GM19025 (cell line): ENCODE data around the gene RFK.
"Not testable (repeated sequence)": the region's sequence is repeated elsewhere in the genome, so short reads cannot be mapped to it uniquely, and the experiment has no call there.

Source experiments
- ATAC-seq: cut with Tn5 transposase; IDR thresholded peaks from one replicate; pipeline ENCODE4 v1.9.1; 2021; ENCODE audit warnings: mild to moderate bottlenecking, low read depth, moderate library complexity; ENCODE audit not compliant: unreplicated experiment

The RFK gene

DNA sequence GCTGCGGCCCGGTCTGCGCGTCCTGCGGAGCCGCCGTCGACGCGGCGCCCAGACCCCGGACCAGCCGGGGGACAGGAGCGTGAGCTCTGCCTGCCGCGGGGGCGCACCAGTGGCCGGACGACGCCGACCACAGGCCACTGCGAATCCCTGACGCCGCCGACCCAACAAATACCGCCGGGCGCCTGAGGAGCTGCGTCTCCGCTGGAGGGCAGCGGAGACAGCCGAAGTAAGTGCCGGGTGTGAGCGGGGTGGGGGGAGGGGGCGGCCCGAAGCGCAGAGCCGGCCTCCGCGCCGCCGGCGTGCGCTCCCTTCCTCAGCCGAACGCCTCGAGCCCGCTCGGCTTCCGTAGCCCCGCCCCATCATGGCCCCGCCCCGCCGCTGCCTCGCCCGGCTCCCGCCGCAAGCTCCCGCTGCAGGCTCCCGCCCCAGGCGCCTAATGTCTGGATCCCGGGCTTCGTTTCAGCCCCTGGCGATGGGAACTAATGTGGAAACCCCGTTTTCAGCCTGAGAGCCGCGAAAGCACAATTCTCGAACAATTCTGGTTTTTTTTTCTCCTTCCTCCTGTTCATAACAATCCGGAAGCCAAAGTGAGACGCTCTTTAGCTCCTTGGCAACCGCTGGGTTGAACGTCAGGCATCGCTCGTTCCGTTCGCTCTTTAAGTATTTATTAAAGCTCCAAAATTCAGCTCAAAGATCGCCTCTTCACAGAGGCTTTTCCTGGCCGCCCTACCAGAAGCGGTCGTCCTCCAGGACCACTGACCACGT, at the start of gene RFK:
TSS of gene RFK (minus strand) at position 232 of the 765 bp plus-strand sequence. CDS start 255 bp downstream, outside the sequence.
- ATAC-seq, result peak; percentile 58

DNA sequence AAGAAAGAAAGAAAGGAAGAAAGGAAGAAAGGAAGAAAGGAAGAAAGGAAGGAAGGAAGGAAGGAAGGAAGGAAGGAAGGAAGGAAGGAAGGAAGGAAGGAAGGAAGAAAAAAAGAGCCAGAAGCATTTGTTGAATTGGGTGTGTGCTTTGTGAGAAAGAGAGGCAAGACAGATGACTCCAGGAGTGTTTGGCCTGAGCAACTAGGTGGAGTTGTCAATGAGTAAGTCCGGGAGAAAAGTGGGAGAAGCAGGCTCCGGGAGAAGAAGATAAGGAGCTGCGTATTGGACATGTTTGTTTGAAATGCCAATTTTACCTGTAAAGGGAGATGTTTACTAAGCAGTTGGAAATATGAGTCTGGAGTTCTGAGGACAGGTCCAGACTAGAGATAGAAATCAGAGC, 49.7 kb upstream of the RFK start:
- ATAC-seq, result no peak

DNA sequence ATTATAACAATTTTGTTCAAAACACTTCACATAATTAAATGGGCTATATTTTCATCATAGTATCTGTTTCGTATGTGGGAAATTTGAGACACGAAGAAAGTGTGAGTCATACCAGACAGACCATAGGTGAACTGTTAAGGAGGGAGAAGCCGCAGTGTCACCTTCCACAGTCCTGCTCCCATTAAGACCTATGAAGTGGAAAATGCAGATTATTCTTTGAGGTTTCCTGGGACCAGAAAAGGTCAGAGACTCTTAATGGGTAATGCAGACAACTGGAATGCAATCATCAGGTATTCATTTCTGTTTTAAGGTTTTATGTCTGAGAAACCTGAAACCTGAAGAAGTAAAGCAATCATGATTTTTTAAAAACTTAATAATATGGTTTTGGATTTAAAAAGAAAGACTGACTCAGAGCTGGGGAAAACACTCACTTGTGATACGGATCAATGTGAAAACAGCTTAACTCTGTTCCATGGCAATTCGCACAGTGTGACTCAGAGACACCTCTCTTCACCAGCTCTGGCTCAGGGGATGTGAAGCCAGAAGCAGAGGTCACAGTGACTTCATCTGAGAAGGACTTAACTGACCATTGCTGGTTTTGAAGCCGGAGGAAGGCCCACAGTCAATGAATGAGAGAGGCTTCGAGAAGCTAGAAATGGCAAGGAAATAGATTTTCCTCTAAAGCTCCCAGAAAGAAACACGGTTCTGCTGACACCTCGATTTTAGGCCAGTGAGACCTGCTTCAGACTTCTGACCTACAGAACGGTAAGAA, 47.5 kb upstream of the RFK start:
- ATAC-seq, result peak; percentile 50

DNA sequence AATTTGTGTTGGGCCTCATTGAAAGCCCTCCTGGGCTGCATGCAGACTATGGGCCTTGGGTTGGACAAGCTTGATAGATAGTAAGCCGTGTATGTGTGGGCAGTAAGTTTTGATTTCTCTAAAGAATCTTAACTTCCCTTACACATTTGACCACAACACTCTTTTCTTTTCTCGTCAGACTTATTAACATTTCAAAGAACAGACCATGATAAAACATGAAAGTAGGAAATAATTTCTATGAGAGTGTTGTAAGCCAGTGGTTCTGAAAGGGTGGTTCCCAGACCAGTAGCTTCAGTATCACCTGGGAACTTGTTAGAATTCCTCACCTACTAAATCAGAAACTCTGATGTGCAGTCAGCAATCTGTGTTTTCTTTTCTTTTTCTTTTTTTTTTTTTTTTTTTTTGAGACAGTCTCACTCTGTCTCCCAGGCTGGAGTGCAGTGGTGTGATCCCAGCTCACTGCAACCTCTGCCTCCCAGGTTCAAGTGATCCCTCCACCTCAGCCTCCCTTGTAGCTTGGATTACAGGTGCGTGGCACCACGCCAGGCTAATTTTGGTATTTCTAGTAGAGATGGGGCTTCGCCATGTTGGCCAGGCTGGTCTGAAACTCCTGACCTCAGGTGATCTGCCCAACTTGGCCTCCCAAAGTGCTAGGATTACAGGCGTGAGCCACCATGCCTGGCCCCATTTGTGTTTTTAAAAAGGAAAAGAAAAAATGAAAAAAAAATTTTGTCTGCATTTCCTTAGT, 44.8 kb upstream of the RFK start:
- ATAC-seq, result peak; percentile 65

DNA sequence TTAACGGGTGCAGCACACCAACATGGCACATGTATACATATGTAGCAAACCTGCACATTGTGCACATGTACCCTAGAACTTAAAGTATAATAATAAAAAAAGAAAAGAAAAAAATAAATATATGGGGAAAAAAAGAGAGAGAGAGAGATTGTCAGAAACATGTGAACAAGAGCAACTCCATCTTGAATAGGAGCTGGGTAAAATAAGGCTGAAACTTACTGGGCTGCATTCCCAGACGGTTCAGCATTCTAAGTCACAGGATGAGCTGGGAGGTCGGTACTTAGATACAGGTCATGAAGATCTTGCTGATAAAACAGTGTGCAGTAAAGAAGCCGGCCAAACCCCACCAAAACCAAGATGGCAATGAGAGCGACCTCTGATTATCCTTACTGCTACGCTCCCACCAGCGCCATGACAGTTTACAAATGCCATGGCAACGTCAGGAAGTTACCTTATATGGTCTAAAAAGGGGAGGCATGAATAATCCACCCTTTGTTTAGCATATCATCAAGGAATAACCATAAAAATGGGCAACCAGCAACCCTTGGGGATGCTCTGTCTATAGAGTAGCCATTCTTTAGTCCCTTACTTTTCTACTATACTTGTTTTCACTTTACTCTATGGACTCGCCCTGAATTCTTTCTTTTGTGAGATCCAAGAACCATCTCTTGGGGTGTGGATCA, 42.9 kb upstream of the RFK start:
- not testable (repeated sequence) for ATAC-seq

DNA sequence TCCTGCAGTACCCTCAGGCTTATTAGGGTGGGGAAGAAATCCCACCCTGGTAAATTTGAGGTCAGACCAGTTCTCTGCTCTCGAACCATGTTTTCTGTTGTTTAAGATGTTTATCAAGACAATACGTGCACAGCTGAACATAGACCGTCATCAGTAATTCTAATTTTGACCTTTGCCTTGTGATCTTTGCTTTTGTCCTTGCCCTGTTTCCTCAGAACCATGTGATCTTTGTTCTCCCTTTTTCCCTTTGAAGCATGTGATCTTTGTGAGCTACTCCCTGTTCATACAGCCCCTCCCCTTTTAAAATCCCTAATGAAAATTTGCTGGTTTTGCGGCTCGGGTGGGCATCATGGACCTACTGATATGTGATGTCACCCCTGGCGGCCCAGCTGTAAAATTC, 40.7 kb upstream of the RFK start:
- not testable (repeated sequence) for ATAC-seq

DNA sequence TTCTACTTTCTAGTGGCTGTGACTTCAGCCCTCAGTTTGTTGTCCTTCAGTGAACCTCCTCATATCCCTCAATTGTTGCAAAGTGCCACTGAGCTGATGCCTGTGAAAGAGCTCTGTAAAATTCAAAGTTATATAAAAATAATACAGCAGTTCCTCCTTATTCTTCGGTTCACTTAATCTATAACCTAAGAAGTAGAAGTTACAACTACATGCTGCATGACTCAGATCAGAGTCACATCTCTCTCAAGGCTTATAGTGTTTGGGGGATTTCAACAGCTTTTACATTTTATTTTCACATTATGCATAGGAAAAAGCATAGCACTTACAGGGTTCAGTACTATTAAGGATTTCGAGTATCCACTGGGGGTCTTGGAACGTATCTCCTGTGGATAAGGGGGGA, 39.6 kb upstream of the RFK start:
- ATAC-seq, result no peak

DNA sequence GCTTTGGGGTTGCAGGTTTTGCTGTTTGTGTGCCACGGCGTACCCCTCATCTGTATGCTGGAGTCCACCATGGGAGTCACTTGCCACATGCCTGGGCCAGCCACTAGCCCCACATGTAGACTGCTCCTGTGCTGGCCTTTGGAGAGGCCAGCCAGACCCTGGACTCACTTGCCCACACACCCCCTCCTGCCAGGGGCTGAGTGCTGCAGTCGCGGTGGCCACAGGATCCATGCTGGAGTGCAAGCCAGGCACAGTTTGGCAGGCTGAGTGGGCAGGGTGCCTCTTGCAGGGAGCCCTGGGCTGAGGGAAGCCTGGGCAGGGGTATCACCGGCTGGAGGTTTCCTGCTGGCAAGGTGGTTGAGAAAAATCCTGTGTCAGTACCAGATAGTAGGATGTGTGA, 39.2 kb upstream of the RFK start:
- no peak for ATAC-seq

DNA sequence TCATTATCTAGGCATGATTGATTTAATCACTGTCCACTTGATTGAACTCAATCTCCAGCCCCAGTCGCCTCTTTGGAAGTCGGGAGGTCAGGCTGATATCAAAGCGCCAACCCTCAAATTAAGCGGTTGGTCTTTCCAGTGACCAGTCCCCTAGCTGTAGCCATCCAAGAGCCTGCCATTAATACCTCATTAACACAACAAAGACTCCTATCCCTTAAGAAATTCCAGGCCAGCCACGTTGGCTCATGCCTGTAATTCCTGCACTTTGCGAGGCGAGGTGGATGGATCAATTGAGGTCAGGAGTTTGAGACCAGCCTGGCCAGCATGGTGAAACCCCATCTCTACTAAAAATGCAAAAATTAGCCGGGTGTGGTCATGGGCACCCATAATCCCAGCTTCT, 37.4 kb upstream of the RFK start:
- ATAC-seq, result no peak

DNA sequence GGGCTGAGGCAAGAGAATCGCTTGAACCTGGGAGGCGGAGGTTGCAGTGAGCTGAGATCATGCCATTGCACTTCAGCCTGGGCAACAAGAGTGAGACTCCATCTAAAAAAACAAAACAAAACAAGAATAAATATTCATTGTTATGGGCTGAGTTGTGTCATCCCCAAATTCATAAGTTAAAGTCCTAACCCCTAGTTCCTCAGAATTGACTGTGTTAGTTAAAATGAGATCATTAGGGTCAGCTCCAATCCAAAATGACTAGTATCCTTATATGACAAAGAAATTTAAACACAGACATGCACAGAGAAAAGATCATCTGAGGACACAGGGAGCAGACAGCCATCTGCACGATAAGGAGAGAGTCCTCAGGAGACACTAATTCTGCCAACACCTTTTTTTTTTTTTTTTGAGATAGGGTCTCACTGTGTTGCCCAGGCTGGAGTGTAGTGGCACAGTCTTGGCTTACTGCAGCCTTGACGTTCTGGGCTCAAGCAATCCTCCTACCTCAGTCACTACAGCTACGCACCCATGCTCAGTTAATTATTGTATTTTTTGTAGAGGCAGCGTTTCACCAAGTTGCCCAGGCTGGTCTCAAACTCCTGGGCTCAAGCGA, 32.7 kb upstream of the RFK start:
- ATAC-seq, result no peak

DNA sequence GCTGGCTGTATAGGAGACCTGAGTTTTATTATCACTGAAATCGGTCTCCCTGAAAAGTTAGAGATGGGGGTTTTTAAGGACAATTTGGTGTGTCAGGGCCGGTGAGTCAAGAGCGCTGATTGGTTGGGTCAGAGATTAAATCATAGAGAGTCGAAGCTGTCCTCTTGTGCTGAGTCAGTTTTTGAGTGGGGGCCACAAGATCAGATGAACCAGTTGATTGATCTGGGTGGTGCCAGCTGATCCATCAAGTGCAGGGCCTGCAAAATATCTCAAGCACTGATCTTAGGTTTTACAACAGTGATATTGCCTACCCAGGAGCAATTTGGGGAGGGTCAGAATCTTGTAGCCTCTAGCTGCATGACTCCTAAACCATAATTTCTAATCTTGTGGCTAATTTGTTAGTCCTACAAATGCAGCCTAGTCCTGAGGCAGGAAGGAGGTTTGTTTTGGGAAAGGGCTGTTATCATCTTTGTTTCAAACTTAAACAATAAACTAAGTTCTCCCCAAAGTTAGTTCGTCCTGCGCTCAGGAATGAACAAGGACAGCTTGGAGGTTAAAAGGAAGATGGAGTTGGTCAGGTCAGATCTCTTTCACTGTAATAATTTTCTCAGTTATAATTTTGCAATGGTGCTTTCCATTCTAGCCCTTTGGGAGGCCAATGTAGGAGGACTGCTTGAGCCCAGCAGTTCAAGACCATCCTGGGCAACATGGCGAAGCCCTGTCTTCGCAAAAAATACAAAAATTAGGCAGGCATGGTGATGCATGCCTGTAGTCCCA, 31.6 kb upstream of the RFK start:
- no peak for ATAC-seq

DNA sequence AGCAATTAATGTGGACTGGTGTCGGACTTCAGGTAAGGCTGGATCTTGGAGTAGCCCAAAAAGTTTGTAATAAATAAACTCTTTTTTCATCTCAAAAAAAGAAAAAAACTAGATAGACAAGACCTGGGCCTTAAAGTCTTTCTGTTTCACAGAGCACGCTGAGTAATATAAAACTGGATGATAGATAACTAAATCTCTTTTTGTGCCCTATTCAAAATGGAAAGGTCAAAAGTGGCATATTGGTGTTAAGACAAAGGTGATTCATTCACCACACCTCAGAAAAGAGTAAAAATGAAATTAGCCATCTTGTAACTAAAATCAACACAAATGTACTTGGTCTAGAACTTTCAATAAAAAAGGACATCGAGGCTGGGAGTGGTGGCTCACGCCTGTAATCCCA, 30.3 kb upstream of the RFK start:
- ATAC-seq, result no peak

DNA sequence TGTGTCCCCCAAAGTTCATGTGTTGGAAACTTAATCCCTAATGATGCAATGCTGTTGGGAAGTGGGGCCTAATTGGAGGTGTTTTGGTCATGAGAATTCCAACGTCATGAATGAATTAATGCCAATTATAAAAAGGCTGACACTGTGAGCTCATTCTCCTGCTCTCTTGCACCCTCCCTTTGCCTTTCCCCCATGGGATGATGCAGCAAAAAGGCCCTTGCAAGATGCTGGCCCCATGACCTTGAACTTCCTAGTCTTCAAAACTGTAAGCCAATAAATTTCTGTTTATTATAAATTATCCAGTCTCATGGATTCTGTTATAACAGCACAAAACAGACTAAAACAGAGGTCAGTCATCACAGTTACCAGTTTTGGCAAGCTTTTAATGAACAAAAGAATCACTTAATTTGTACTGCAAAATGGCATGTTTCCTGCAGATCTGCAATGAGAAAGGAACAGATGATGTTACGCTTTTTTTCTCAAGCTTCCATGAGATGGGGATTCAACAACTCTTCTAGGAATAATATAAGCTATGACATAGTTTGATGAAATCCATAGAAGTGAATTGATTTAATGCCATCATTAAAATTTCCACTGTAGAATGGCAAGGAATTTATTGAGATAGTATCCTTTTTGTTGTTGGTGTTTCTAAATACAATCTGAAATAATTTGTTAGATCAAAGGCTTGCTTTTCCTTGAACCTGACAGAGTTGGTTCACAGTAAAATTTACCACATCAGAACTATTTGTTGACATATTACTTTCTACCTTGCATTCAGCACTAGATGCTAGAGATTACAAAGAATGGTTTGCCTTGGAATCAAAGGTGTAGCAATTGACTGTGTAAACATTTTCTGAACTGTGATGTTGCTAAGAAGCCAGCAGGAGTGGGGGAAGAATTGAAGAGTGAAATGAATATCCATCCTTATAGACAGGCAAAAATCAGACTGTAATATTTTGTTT, 29.3 kb upstream of the RFK start:
- ATAC-seq, result no peak

DNA sequence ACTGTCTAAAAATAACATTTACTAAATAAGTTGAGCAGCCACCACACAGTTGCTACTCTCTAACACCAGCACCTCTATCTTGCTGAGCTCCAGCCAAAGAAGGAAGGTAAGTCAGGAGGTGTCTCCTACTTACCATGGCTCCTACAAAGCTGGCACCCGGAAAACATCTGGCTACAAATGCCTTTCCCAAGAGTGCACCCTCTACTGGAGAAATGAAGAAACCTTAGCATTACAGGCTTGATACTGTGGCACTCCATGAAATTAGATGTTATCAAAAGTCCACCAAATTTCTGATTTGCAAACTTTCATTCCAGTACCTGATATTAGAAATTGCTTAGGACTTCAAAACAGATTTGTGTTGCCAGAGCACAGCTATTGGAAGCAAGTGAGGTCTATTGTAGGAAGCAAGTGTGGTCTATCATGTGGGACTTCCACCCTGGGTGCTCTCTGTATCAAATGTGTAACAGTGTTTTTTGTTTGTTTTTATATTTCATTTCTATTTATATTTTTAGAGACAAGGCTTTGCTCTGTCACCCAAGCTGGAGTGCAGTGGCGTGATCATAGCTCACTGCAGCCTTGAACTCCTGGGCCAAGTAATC, 25.7 kb upstream of the RFK start:
- no peak for ATAC-seq

DNA sequence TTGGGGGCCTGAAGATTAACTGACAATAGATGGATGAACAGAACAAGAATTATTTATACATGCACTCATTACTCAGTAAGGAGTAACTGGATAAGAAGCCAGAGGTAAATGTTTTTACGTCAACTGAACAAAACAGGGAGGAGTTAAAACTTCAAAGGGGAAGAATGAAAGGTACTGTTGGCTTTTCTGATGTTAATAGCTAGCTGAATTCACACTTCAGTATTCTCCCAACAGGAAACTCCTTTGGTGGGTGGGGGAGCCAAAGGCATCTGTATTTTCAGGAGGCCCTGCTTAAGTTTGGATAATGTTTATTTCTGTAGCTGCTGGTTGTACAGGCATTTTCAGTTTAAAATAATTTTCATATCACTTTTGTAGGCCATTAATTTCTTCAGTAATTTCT, 23.2 kb upstream of the RFK start:
- ATAC-seq, result no peak

DNA sequence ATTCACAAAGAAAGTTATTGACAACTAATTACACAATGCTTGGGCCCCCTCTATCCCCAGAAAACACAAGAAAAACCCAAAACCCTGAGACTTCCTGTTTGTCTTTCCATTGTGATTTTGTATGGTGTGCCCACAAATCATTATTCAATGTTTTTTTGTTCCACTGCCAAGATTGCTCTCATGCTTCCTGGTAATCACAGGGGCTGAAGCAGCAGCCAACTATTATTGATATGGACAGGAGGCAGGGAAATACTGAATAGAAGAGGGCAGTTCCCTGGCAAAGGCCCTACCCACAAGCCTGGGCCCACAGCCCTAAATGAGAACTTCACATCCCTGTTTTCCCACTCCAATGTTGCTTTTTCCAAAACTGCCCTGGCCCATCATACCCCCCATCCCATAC, 21.5 kb upstream of the RFK start:
- ATAC-seq, result no peak

DNA sequence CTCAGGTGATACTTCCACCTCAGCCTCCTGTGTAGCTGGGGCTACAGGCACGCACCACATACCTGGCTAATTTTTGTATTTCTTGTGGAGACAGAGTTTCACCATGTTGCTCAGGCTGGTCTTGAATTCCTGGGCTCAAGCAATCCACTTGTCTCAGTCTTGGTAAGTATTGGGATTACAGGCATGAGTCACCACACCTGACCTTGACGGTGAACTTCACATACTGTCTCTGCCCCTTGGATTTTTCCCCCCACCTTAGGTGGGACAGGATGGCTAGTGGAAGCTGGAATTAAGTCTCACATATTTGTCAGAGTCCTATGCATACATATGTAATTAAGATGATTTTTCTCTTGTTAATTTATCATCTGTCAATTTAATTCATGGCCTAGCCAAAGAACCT, 20.9 kb upstream of the RFK start:
- no peak for ATAC-seq

DNA sequence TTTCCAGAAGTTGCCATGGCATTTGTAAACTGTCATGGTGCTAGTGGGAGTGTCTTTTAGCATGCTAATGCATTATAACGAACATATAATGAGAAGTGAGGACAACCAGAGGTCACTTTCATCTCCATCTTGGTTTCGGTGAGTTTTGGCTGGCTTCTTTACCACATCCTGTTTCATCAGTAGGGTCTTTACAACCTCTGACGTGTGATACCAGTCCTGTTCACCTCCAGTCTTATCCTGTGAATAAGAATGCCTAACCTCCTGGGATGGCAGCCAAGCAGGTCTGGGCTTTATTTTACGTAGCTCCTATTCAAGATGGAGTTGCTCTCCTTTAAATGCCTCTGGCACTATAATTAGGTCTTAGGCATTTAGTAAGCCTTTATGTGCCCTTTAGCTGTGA, 20.4 kb upstream of the RFK start:
- peak; percentile 64 for ATAC-seq
